Activated CD4-positive, alpha-beta T cell treated with anti-CD3 and anti-CD28 coated beads for 36 hours (primary cell): ENCODE results near the gene MAP3K10. TPM values are rescaled to one million over a fixed set of nuclear protein-coding genes. Genes with fewer than 3 reads are reported as not detected.

Source experiments
- ATAC-seq: fragments of 200-7000 bp; cut with Tn5 transposase; one replicate; pipeline ENCODE4 v1.10.0; 2021; ENCODE audit warnings: mild to moderate bottlenecking, moderate library complexity
- CTCF ChIA-PET: fragments of 350-600 bp; sonication (Branson Sonifier 250); formaldehyde crosslinking; loops from one replicate; lab custom pipeline; 2021; ENCODE audit warnings: antibody characterized with exemption; lab: Charles Lee
- POLR2A ChIA-PET: fragments of 350-600 bp; sonication (Branson Sonifier 250); formaldehyde crosslinking; loops from one replicate; lab custom pipeline; 2021; ENCODE audit warnings: antibody characterized with exemption, inconsistent platforms; lab: Charles Lee
- DNase-seq: peaks from one replicate; pipeline ENCODE4 v3.0.0-alpha.2; 2020
- H3K27ac Mint-ChIP-seq: one replicate; pipeline ENCODE4 v1.8.0; 2021; ENCODE audit warnings: mixed read lengths
- H3K27me3 Mint-ChIP-seq: one replicate; pipeline ENCODE4 v1.8.0; 2021; ENCODE audit warnings: mixed read lengths
- H3K36me3 Mint-ChIP-seq: one replicate; pipeline ENCODE4 v1.8.0; 2021; ENCODE audit warnings: low read depth, mixed read lengths
- H3K4me1 Mint-ChIP-seq: one replicate; pipeline ENCODE4 v1.8.0; 2021; ENCODE audit warnings: mixed read lengths
- H3K4me3 Mint-ChIP-seq: one replicate; pipeline ENCODE4 v1.8.0; 2021; ENCODE audit warnings: mild to moderate bottlenecking, moderate library complexity, mixed read lengths
- H3K9me3 Mint-ChIP-seq: one replicate; pipeline ENCODE4 v1.8.0; 2021; ENCODE audit warnings: low read depth, mixed read lengths
- intact Hi-C, 2 experiments: fragments of 100-400 bp; cut with DNase I in 1 of 2; cut with micrococcal nuclease in 1 of 2; formaldehyde crosslinking; loops; one replicate each; pipeline versions ENCODE4 v1.14.2 to v1.15.1; 2022 to 2024; cut with DNase I, micrococcal nuclease
- total RNA-seq, 2 experiments: library from RNA; stranded (reverse); gene quantifications; one replicate each; pipeline ENCODE4 v1.2.3, GENCODE V29; 2021

Gene MAP3K10
- total RNA-seq, 2 experiments from 2014 or later: 8.7 to 10.8 TPM

GRCh38 chr19:40228863-40229262, 37.6 kb downstream of the MAP3K10 start:
- H3K4me3 Mint-ChIP-seq: no peak overlapping the region
- intact Hi-C loops: no loop called here
- POLR2A ChIA-PET: interaction anchor here (0.6 kb wide), 1 partner anchor 255 kb away, joined by 4 read pairs; no protein-coding TSS in a partner anchor

GRCh38 chr19:40229484-40229883, 38.3 kb downstream of the MAP3K10 start:
- Mint-ChIP-seq H3K27ac (no peak overlapping the region), H3K9me3 (no peaks in the 10 kb centered on the region), H3K4me1 (peaks cover 36% of the 10 kb centered on the region), H3K36me3 (peaks cover 6% of the 10 kb centered on the region), H3K27me3 (peaks cover 30% of the 10 kb centered on the region), H3K4me3 (no peak overlapping the region)
- DNase-seq: peak; percentile 50
- intact Hi-C loops: no loop called here
- peak; percentile 95 for ATAC-seq
- POLR2A ChIA-PET: interaction anchor here (0.6 kb wide), 1 partner anchor 256 kb away, joined by 4 read pairs; no protein-coding TSS in a partner anchor
- CTCF ChIA-PET: interaction anchor here (0.8 kb wide), 2 partner anchors 13 to 236 kb away, joined by 3 to 5 read pairs; partner anchors contain the start of gene BLVRB

More at GRCh38 chr19:40228863-40229262, 37.6 kb downstream of the MAP3K10 start:
- H3K27ac Mint-ChIP-seq: no peak overlapping the region
- no peaks in the 10 kb centered on the region for H3K9me3 Mint-ChIP-seq
- CTCF ChIA-PET: interaction anchor here (0.8 kb wide), 1 partner anchor 12 kb away, joined by 3 read pairs; no protein-coding TSS in a partner anchor
- peaks cover under 1% of the 10 kb centered on the region for H3K36me3 Mint-ChIP-seq
- DNase-seq (no peak), ATAC-seq (no peak)
- H3K27me3 Mint-ChIP-seq: peaks cover 37% of the 10 kb centered on the region
- H3K4me1 Mint-ChIP-seq: peaks cover 36% of the 10 kb centered on the region

- H3K27me3 Mint-ChIP-seq: peaks cover 26% of the 10 kb centered on the region
- peaks cover 9% of the 10 kb centered on the region for H3K36me3 Mint-ChIP-seq
- no peak overlapping the region for H3K27ac Mint-ChIP-seq
- no peak for ATAC-seq
- peaks cover 36% of the 10 kb centered on the region for H3K4me1 Mint-ChIP-seq
- no peaks in the 10 kb centered on the region for H3K9me3 Mint-ChIP-seq
- H3K4me3 Mint-ChIP-seq: no peak overlapping the region
- ChIA-PET POLR2A (interaction anchor here (0.5 kb wide), 1 partner anchor 40 kb away, joined by 3 read pairs; no protein-coding TSS in a partner anchor), CTCF (interaction anchor here (0.8 kb wide), 1 partner anchor 235 kb away, joined by 5 read pairs; the partner anchor contains the start of gene BLVRB)
- intact Hi-C loops: no loop called here
- no peak for DNase-seq
Observed at GRCh38 chr19:40229926-40230417, 38.7 kb downstream of the MAP3K10 start.

GRCh38 chr19:40231057-40231456, 39.8 kb downstream of the MAP3K10 start:
- intact Hi-C loops: no loop called here
- Mint-ChIP-seq H3K4me3 (no peak overlapping the region), H3K4me1 (peaks cover 31% of the 10 kb centered on the region), H3K27me3 (peaks cover 17% of the 10 kb centered on the region), H3K36me3 (peaks cover 9% of the 10 kb centered on the region), H3K9me3 (no peaks in the 10 kb centered on the region), H3K27ac (no peak overlapping the region)
- DNase-seq: no peak
- ATAC-seq: no peak
- CTCF ChIA-PET: no interaction called here
- POLR2A ChIA-PET: no interaction called here

- no peak for ATAC-seq
- CTCF ChIA-PET: interaction anchor here (0.9 kb wide), 1 partner anchor 92 kb away, joined by 3 read pairs; no protein-coding TSS in a partner anchor
- Mint-ChIP-seq H3K4me3 (no peak overlapping the region), H3K27ac (no peak overlapping the region), H3K4me1 (peaks cover 27% of the 10 kb centered on the region), H3K9me3 (no peaks in the 10 kb centered on the region), H3K27me3 (peaks cover 13% of the 10 kb centered on the region), H3K36me3 (peaks cover 10% of the 10 kb centered on the region)
- no peak for DNase-seq
- POLR2A ChIA-PET: no interaction called here
- intact Hi-C loops: no loop called here
Observed at GRCh38 chr19:40231544-40232424, 40.6 kb downstream of the MAP3K10 start.

GRCh38 chr19:40232479-40232878, 41.3 kb downstream of the MAP3K10 start:
- Mint-ChIP-seq H3K36me3 (peaks cover 14% of the 10 kb centered on the region), H3K27me3 (peaks cover 7% of the 10 kb centered on the region), H3K27ac (no peak overlapping the region), H3K9me3 (no peaks in the 10 kb centered on the region), H3K4me1 (peaks cover 26% of the 10 kb centered on the region), H3K4me3 (no peak overlapping the region)
- intact Hi-C loops: no loop called here
- ChIA-PET CTCF (interaction anchor here (0.9 kb wide), 1 partner anchor 93 kb away, joined by 3 read pairs; no protein-coding TSS in a partner anchor), POLR2A (no interaction called here)
- DNase-seq: no peak
- ATAC-seq: no peak

GRCh38 chr19:40232949-40233810, 42.0 kb downstream of the MAP3K10 start:
- H3K9me3 Mint-ChIP-seq: no peaks in the 10 kb centered on the region
- ChIA-PET POLR2A (no interaction called here), CTCF (no interaction called here)
- DNase-seq: no peak
- intact Hi-C loops: no loop called here
- no peak overlapping the region for H3K27ac Mint-ChIP-seq
- ATAC-seq: no peak
- peaks cover 22% of the 10 kb centered on the region for H3K4me1 Mint-ChIP-seq
- peaks cover 1% of the 10 kb centered on the region for H3K27me3 Mint-ChIP-seq
- H3K36me3 Mint-ChIP-seq: peaks cover 19% of the 10 kb centered on the region
- H3K4me3 Mint-ChIP-seq: no peak overlapping the region

- POLR2A ChIA-PET: no interaction called here
- Mint-ChIP-seq H3K27ac (no peak overlapping the region), H3K4me3 (no peak overlapping the region), H3K9me3 (no peaks in the 10 kb centered on the region), H3K4me1 (peaks cover 18% of the 10 kb centered on the region), H3K36me3 (peaks cover 19% of the 10 kb centered on the region), H3K27me3 (no peaks in the 10 kb centered on the region)
- CTCF ChIA-PET: interaction anchor here (0.7 kb wide), 2 partner anchors 54 to 192 kb away, joined by 3 read pairs; no protein-coding TSS in a partner anchor
- intact Hi-C loops: no loop called here
- DNase-seq (no peak), ATAC-seq (no peak)
Observed at GRCh38 chr19:40233811-40234389, 42.7 kb downstream of the MAP3K10 start.

GRCh38 chr19:40234429-40235237, 43.4 kb downstream of the MAP3K10 start:
- DNase-seq (no peak), ATAC-seq (no peak)
- ChIA-PET CTCF (interaction anchor here (0.7 kb wide), 2 partner anchors 54 to 191 kb away, joined by 3 read pairs; no protein-coding TSS in a partner anchor), POLR2A (no interaction called here)
- peaks cover 11% of the 10 kb centered on the region for H3K4me1 Mint-ChIP-seq
- H3K4me3 Mint-ChIP-seq: no peak overlapping the region
- intact Hi-C loops: no loop called here
- H3K27me3 Mint-ChIP-seq: no peaks in the 10 kb centered on the region
- no peaks in the 10 kb centered on the region for H3K9me3 Mint-ChIP-seq
- H3K27ac Mint-ChIP-seq: no peak overlapping the region
- peaks cover 26% of the 10 kb centered on the region for H3K36me3 Mint-ChIP-seq
